ENCODE data around the gene XPR1.

The XPR1 gene

GRCh38 chr1:180898441-180899219, 266.8 kb downstream of the XPR1 start:
- DNase-seq (ENCODE audit: low read depth in 2 of 2) = peak in 1 of 2 donors; percentile 42
- no peak for TF ChIP-seq CTCF (IDR thresholded peaks at IDR 0.05; ENCODE audit: low read depth, low read length)
- H3K4me3 ChIP-seq (replicated peaks in 1 of 2; ENCODE audit: low read depth in 2 of 2, low read length in 2 of 2) = no peak overlapping the region

- DNase-seq (ENCODE audit: low read depth in 2 of 2) = no peak
- no peak for TF ChIP-seq CTCF (IDR thresholded peaks at IDR 0.05; ENCODE audit: low read depth, low read length)
Measured at GRCh38 chr1:180899262-180899661, 267.4 kb downstream of the XPR1 start.

GRCh38 chr1:180901076-180901990, 269.5 kb downstream of the XPR1 start:
- no peak for DNase-seq (ENCODE audit: low read depth in 2 of 2)
- TF ChIP-seq CTCF (IDR thresholded peaks at IDR 0.05; ENCODE audit: low read depth, low read length) = no peak
- H3K4me3 ChIP-seq (replicated peaks in 1 of 2; ENCODE audit: low read depth in 2 of 2, low read length in 2 of 2) = no peak overlapping the region

More at GRCh38 chr1:180899262-180899661, 267.4 kb downstream of the XPR1 start:
- H3K4me3 ChIP-seq (replicated peaks in 1 of 2; ENCODE audit: low read depth in 2 of 2, low read length in 2 of 2) = no peak overlapping the region

GRCh38 chr1:180902541-180902940, 270.7 kb downstream of the XPR1 start:
- DNase-seq (ENCODE audit: low read depth in 2 of 2) = no peak
- no peak overlapping the region for H3K4me3 ChIP-seq (replicated peaks in 1 of 2; ENCODE audit: low read depth in 2 of 2, low read length in 2 of 2)
- no peak for TF ChIP-seq CTCF (IDR thresholded peaks at IDR 0.05; ENCODE audit: low read depth, low read length)

- no peak overlapping the region for H3K4me3 ChIP-seq (replicated peaks in 1 of 2; ENCODE audit: low read depth in 2 of 2, low read length in 2 of 2)
- DNase-seq (ENCODE audit: low read depth in 2 of 2) = no peak
- no peak for TF ChIP-seq CTCF (IDR thresholded peaks at IDR 0.05; ENCODE audit: low read depth, low read length)
Measured at GRCh38 chr1:180905927-180906326, 274.1 kb downstream of the XPR1 start.

- no peak overlapping the region for H3K4me3 ChIP-seq (replicated peaks in 1 of 2; ENCODE audit: low read depth in 2 of 2, low read length in 2 of 2)
- DNase-seq (ENCODE audit: low read depth in 2 of 2) = no peak
- no peak for TF ChIP-seq CTCF (IDR thresholded peaks at IDR 0.05; ENCODE audit: low read depth, low read length)
Measured at GRCh38 chr1:180906511-180906910, 274.7 kb downstream of the XPR1 start.

Data from cardiac fibroblast (primary cell).